Endothelial cell (in vitro differentiated cells): ENCODE measurements around the gene ZNF605. TPM values are rescaled to one million over a fixed set of nuclear protein-coding genes. Genes with fewer than 3 reads are reported as not detected.

Experiments
- DNase-seq: peaks from one replicate; pipeline ENCODE4 v3.0.0; 2021; ENCODE audit warnings: low spot score
- H3K27ac Mint-ChIP-seq: one replicate; pipeline ENCODE4 v1.8.0; 2021; ENCODE audit warnings: mixed read lengths, inconsistent platforms; ENCODE audit not compliant: unreplicated experiment
- H3K27me3 Mint-ChIP-seq: one replicate; pipeline ENCODE4 v1.8.0; 2021; ENCODE audit warnings: mild to moderate bottlenecking, moderate library complexity, mixed read lengths, inconsistent platforms; ENCODE audit not compliant: unreplicated experiment
- H3K36me3 Mint-ChIP-seq: one replicate; pipeline ENCODE4 v1.8.0; 2021; ENCODE audit warnings: mild to moderate bottlenecking, low read depth, mixed read lengths, inconsistent platforms; ENCODE audit not compliant: unreplicated experiment
- H3K4me1 Mint-ChIP-seq: one replicate; pipeline ENCODE4 v1.8.0; 2021; ENCODE audit warnings: mild to moderate bottlenecking, mixed read lengths, inconsistent platforms; ENCODE audit not compliant: unreplicated experiment
- H3K4me3 Mint-ChIP-seq: one replicate; pipeline ENCODE4 v1.8.0; 2021; ENCODE audit warnings: mild to moderate bottlenecking, mixed read lengths, inconsistent platforms; ENCODE audit not compliant: unreplicated experiment
- H3K9me3 Mint-ChIP-seq: one replicate; pipeline ENCODE4 v1.8.0; 2021; ENCODE audit warnings: mixed read lengths, inconsistent platforms; ENCODE audit not compliant: unreplicated experiment
- total RNA-seq: library from RNA; stranded (reverse); fragmentation: NEBNext Ultra II Directional; extraction: Animal tissue kit (Norgen Biotek cat#: 25700); gene quantifications from one replicate; pipeline ENCODE4 v1.2.1, GENCODE V29; 2021; ENCODE audit not compliant: unreplicated experiment
- TF ChIP-seq, protein P1 (sequence below): fragments of 200-600 bp; sonication (generic); IDR thresholded peaks from one replicate; pipeline ENCODE4 v1.5.0; 2021; ENCODE audit warnings: antibody characterized with exemption; ENCODE audit not compliant: unreplicated experiment

Gene ZNF605
- total RNA-seq, 1 donor from 2014 or later = 8.3 TPM

DNA sequence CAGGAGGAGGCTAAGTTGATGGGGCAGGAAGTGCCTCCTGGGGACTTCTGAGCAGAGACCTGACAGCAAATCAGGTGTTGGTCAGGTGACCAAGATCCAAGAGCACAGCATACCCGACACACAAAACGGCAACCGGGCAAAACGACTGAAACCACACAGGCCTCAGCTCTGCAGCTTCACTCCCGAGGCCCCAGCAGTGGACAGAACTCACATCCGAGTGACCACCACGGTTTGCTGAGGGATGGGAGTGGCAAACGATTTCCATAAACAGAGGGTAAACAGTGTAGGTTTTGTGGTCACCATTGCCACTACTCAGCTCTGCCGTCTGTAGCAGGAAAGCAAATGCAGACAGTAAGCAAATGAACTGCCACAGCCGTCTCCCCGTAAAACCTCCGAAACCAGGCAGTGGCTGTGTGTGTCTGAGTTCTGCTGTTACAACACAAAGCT is 83.1 kb downstream of the ZNF605 start:
- Mint-ChIP-seq H3K27me3 (peaks cover under 1% of the 10 kb centered on the region), H3K4me1 (no peaks in the 10 kb centered on the region), H3K9me3 (no peaks in the 10 kb centered on the region), H3K36me3 (peaks cover 42% of the 10 kb centered on the region), H3K27ac (no peak overlapping the region), H3K4me3 (no peak overlapping the region)
- no peak for DNase-seq
- TF ChIP-seq, protein P1, sequence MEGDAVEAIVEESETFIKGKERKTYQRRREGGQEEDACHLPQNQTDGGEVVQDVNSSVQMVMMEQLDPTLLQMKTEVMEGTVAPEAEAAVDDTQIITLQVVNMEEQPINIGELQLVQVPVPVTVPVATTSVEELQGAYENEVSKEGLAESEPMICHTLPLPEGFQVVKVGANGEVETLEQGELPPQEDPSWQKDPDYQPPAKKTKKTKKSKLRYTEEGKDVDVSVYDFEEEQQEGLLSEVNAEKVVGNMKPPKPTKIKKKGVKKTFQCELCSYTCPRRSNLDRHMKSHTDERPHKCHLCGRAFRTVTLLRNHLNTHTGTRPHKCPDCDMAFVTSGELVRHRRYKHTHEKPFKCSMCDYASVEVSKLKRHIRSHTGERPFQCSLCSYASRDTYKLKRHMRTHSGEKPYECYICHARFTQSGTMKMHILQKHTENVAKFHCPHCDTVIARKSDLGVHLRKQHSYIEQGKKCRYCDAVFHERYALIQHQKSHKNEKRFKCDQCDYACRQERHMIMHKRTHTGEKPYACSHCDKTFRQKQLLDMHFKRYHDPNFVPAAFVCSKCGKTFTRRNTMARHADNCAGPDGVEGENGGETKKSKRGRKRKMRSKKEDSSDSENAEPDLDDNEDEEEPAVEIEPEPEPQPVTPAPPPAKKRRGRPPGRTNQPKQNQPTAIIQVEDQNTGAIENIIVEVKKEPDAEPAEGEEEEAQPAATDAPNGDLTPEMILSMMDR = no peak

DNA sequence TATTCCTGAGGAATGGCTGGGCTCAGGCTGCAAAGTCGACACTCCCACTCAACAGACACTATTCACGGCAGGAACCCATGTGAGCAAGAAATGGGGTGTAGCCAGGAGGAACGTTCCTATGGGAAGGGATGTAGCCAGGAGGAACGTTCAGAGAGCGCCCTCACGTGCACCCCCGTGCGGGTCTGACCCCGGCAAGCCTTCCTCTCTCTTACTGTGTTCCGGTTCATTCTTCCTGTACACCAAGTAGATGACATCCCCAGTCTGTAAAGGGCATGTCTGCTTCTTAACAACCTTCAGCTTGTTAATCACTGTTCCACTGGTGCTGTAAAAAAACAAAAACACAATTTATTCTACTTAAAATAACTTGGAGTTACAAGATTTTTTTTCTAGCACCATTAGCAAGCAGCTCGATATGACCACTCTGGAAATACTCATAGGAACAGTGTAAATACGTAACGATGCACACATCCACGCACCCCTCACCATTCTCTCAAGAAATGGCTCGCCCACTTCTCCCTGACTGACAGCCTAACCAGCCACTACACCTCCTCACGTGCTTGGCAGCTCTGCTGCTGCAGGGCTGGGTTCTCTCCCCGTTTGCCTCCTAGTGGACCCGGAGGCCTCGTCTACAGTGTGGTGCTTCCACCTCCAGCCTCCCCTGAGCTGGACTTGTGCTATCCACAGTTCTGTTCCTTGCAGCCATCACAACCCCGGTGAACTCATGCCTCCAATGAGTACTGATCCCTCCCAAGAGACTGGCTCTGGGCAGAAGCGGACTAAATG is 83.8 kb downstream of the ZNF605 start:
- Mint-ChIP-seq H3K4me3 (peak overlapping the region; percentile 31), H3K27ac (no peak overlapping the region), H3K9me3 (no peaks in the 10 kb centered on the region), H3K4me1 (no peaks in the 10 kb centered on the region), H3K27me3 (peaks cover 3% of the 10 kb centered on the region), H3K36me3 (peaks cover 46% of the 10 kb centered on the region)
- TF ChIP-seq, protein P1 = no peak
- no peak for DNase-seq

DNA sequence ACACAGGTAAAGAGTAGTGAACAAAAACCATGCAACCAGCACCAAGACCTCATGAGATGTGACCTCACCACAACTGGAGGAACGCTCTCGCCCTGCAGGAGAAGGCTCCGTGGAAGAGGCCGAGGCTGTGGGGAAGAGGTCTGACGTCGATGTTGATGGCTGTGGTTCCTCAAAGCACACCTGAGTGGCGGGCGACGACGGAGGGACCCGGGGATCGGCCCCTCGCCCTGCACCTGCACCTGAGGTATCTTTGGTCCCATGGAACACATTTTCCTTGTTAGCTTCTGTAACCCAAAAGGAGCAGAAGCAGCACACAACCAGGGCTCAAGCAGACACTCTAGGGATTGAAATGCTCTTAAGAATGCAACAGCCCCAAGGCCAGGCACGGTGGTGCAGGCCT is 86.6 kb downstream of the ZNF605 start:
- peaks cover 54% of the 10 kb centered on the region for H3K36me3 Mint-ChIP-seq
- no peak overlapping the region for H3K4me3 Mint-ChIP-seq

More for the DNA sequence above, 86.6 kb downstream of the ZNF605 start:
- Mint-ChIP-seq H3K27me3 (peaks cover 3% of the 10 kb centered on the region), H3K4me1 (no peaks in the 10 kb centered on the region), H3K9me3 (no peaks in the 10 kb centered on the region), H3K27ac (no peak overlapping the region)
- TF ChIP-seq, protein P1 = no peak
- no peak for DNase-seq

Other genes with a start within 250 kb of the ZNF605 start
- gene PGAM5, start 245.5 kb downstream of the ZNF605 start, total RNA-seq = 43.9 TPM
- gene ANKLE2, start 194.5 kb downstream of the ZNF605 start, total RNA-seq = 96.2 TPM
- gene GOLGA3, start 127.4 kb downstream of the ZNF605 start, total RNA-seq = 44.3 TPM
- 74.1 TPM for gene CHFR, start 68.7 kb downstream of the ZNF605 start, total RNA-seq
- gene ZNF26, start 30.1 kb upstream of the ZNF605 start, total RNA-seq = 13.5 TPM
- 34.8 TPM for gene ZNF84, start 81.2 kb upstream of the ZNF605 start, total RNA-seq
- gene ZNF140, start 124.6 kb upstream of the ZNF605 start, total RNA-seq = 19.3 TPM
- gene ZNF891, start 174.0 kb upstream of the ZNF605 start, total RNA-seq = 2.0 TPM
- 12.2 TPM for gene ZNF10, start 174.3 kb upstream of the ZNF605 start, total RNA-seq
- gene ZNF268, start 225.2 kb upstream of the ZNF605 start, total RNA-seq = 35.8 TPM